Measurements from ENCODE around the gene CDT1.

- no peak for TF ChIP-seq POLR2A (IDR thresholded peaks at IDR 0.05)
- TF ChIP-seq, protein P1, sequence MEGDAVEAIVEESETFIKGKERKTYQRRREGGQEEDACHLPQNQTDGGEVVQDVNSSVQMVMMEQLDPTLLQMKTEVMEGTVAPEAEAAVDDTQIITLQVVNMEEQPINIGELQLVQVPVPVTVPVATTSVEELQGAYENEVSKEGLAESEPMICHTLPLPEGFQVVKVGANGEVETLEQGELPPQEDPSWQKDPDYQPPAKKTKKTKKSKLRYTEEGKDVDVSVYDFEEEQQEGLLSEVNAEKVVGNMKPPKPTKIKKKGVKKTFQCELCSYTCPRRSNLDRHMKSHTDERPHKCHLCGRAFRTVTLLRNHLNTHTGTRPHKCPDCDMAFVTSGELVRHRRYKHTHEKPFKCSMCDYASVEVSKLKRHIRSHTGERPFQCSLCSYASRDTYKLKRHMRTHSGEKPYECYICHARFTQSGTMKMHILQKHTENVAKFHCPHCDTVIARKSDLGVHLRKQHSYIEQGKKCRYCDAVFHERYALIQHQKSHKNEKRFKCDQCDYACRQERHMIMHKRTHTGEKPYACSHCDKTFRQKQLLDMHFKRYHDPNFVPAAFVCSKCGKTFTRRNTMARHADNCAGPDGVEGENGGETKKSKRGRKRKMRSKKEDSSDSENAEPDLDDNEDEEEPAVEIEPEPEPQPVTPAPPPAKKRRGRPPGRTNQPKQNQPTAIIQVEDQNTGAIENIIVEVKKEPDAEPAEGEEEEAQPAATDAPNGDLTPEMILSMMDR (IDR thresholded peaks at IDR 0.05 in 8 of 11, conservative IDR thresholded peaks at IDR 0.05 in 3 of 11): no peak
- TF ChIP-seq POLR2AphosphoS5 (IDR thresholded peaks at IDR 0.05): no peak
These were observed 42.5 kb downstream of the CDT1 start for GRCh38 chr16:88846088-88846487.

All from spleen (tissue), 7 donors.